ENCODE measurements around the gene BAIAP2. TPM values are rescaled to one million over a fixed set of nuclear protein-coding genes. Genes with fewer than 3 reads are reported as not detected.

BAIAP2 gene
- total and polyA plus RNA-seq, 2 donors (not counting 3 experiments of a cell fraction or from before 2014, with no cell fraction given), result 12.3 to 18.6 TPM

GRCh38 chr17:81043319-81043724, 8.4 kb downstream of the BAIAP2 start:
- Histone ChIP-seq H3K9me3 (replicated peaks; ENCODE audit: control insufficient read depth, insufficient read depth, low read length) (no peaks in the 10 kb centered on the region), H3K4me2 (ENCODE audit: insufficient read depth, low read length) (peak overlapping the region; percentile 6), H3K36me3 (ENCODE audit: control insufficient read depth in 2 of 2, extremely low read depth in 1 of 2, insufficient read depth in 2 of 2, low read length in 2 of 2) (no peaks in the 10 kb centered on the region), H3K4me3 (replicated peaks in 1 of 3; ENCODE audit: insufficient read depth in 1 of 3, low read depth in 1 of 3, low read length in 3 of 3) (no peak overlapping the region), H3K27me3 (ENCODE audit: control insufficient read depth in 2 of 2, insufficient read depth in 2 of 2, low read length in 2 of 2) (no peaks in the 10 kb centered on the region), H3K9me1 (replicated peaks; ENCODE audit: control insufficient read depth, extremely low read depth, insufficient read depth, low read length) (no peaks in the 10 kb centered on the region), H3K27ac (ENCODE audit: insufficient read depth, low read depth, low read length) (peak overlapping the region; percentile 43), H2AFZ (ENCODE audit: low read depth, low read length) (peak overlapping the region; percentile 59), H3K9ac (replicated peaks; ENCODE audit: extremely low read depth, insufficient read depth, low read length) (peak overlapping the region; percentile 5), H4K20me1 (replicated peaks; ENCODE audit: control insufficient read depth, extremely low read depth, insufficient read depth, low read length) (no peaks in the 10 kb centered on the region), H3K4me1 (ENCODE audit: control insufficient read depth, extremely low read depth, insufficient read depth, low read length) (peaks cover 29% of the 10 kb centered on the region), H3K79me2 (ENCODE audit: control insufficient read depth, insufficient read depth, low read length) (peaks cover 3% of the 10 kb centered on the region)
- intact Hi-C loops (cut with micrococcal nuclease) (no loop called here), dilution Hi-C loops (cut with MboI; ENCODE audit: extremely low pct_ligation_motif_present, low sequenced_read_pairs) (no loop called here)
- CTCF ChIA-PET, result interaction anchor here (0.9 to 2.8 kb wide), 4 partner anchors 20 to 58 kb away, joined by 3 to 10 read pairs (median 4); no protein-coding TSS in a partner anchor
- DNase-seq (ENCODE audit: low read depth, low spot score), result no peak
- POLR2A ChIA-PET, result interaction anchor here (1.3 kb wide), 1 partner anchor 8 kb away, joined by 5 read pairs; the partner anchor contains the start of gene BAIAP2
- FAIRE-seq, result no peak
- TF ChIP-seq FOS (IDR thresholded peaks at IDR 0.05; ENCODE audit: borderline replicate concordance, insufficient read depth, low read length) (no peak), JUN (IDR thresholded peaks at IDR 0.05; ENCODE audit: borderline replicate concordance, insufficient read depth, insufficient read length, low read depth) (no peak), MAX (IDR thresholded peaks at IDR 0.05; ENCODE audit: insufficient read depth, insufficient read length) (no peak), GATA2 (IDR thresholded peaks at IDR 0.05; ENCODE audit: insufficient read depth, insufficient read length, low read depth, low read length) (no peak), POLR2A (IDR thresholded peaks at IDR 0.05; ENCODE audit: low read depth, low read length) (no peak), POLR2AphosphoS5 (IDR thresholded peaks at IDR 0.05; ENCODE audit: insufficient read depth, low read depth, low read length) (no peak), CTCF (IDR thresholded peaks at IDR 0.05; ENCODE audit: extremely low read depth in 1 of 2, insufficient read depth in 1 of 2, low read depth in 1 of 2, low read length in 2 of 2) (no peak), EZH2 (IDR thresholded peaks at IDR 0.05; ENCODE audit: borderline replicate concordance, low read depth, low read length, severe bottlenecking) (no peak), MYC (IDR thresholded peaks at IDR 0.05; ENCODE audit: low read depth, low read length) (no peak)
- BruUV-seq (replicated peaks), result no TSS peak

Measured in endothelial cell of umbilical vein (primary cell).